GM23338 (cell line): Measurements from ENCODE around the gene RNF150. TPM values are rescaled to one million over a fixed set of nuclear protein-coding genes. Genes with fewer than 3 reads are reported as not detected.

ENCODE experiments used
- ATAC-seq: fragments of 200-7000 bp; cut with Tn5 transposase; 3 replicates; pipeline ENCODE4 v1.9.1; 2020
- DNase-seq: peaks from one replicate; pipeline ENCODE4 v3.0.0-alpha.2; 2015; ENCODE audit warnings: low spot score
- H2AFZ ChIP-seq: fragments of 200-600 bp; sonication (generic); 2 replicates; pipeline ENCODE4 v1.8.0; 2016; ENCODE audit warnings: antibody characterized with exemption, mild to moderate bottlenecking, moderate library complexity
- H3F3A ChIP-seq: fragments of 200-600 bp; sonication (generic); replicated peaks from 2 replicates; pipeline ENCODE4 v1.8.0; 2017; ENCODE audit warnings: antibody characterized with exemption, mixed run types, low read depth
- H3K27ac ChIP-seq: fragments of 200-600 bp; sonication (generic); 2 replicates; pipeline ENCODE4 v1.6.1; 2016; ENCODE audit warnings: low read depth
- H3K27me3 ChIP-seq: fragments of 200-600 bp; sonication (generic); 2 replicates; pipeline ENCODE4 v1.8.0; 2016; ENCODE audit warnings: mild to moderate bottlenecking, mixed run types, moderate library complexity; ENCODE audit not compliant: insufficient read depth
- H3K36me3 ChIP-seq: fragments of 200-600 bp; sonication (generic); 2 replicates; pipeline ENCODE4 v1.8.0; 2016; ENCODE audit warnings: mild to moderate bottlenecking; ENCODE audit not compliant: insufficient read depth
- H3K4me1 ChIP-seq: fragments of 200-600 bp; sonication (generic); 2 replicates; pipeline ENCODE4 v1.8.0; 2016; ENCODE audit warnings: mild to moderate bottlenecking, moderate library complexity; ENCODE audit not compliant: insufficient read depth
- H3K4me2 ChIP-seq: fragments of 200-600 bp; sonication (generic); 2 replicates; pipeline ENCODE4 v1.7.1; 2017; ENCODE audit warnings: mixed run types
- H3K4me3 ChIP-seq: fragments of 200-600 bp; sonication (generic); 2 replicates; pipeline ENCODE4 v1.6.1; 2016; ENCODE audit warnings: mixed run types
- H3K79me2 ChIP-seq: fragments of 200-600 bp; sonication (generic); replicated peaks from 2 replicates; pipeline ENCODE4 v1.8.0; 2017; ENCODE audit warnings: mild to moderate bottlenecking; ENCODE audit not compliant: insufficient read depth
- H3K9me2 ChIP-seq: fragments of 200-600 bp; sonication (generic); 2 replicates; pipeline ENCODE4 v1.8.0; 2017; ENCODE audit not compliant: insufficient read depth
- H4K20me1 ChIP-seq: fragments of 200-600 bp; sonication (generic); replicated peaks from 2 replicates; pipeline ENCODE4 v1.8.0; 2017; ENCODE audit warnings: mild to moderate bottlenecking; ENCODE audit not compliant: insufficient read depth
- H3K27ac Mint-ChIP-seq: 2 replicates; pipeline ENCODE4 v1.8.0; 2020; ENCODE audit warnings: inconsistent platforms, mild to moderate bottlenecking, moderate library complexity, mixed read lengths
- H3K27me3 Mint-ChIP-seq: 3 replicates; pipeline ENCODE4 v1.8.0; 2022; ENCODE audit warnings: low read depth, mild to moderate bottlenecking, moderate library complexity, mixed read lengths, inconsistent platforms; ENCODE audit not compliant: insufficient read depth, poor library complexity
- H3K36me3 Mint-ChIP-seq: 3 replicates; pipeline ENCODE4 v1.8.0; 2021; ENCODE audit warnings: low read depth, mild to moderate bottlenecking, inconsistent platforms, moderate library complexity, mixed read lengths
- H3K4me1 Mint-ChIP-seq: 3 replicates; pipeline ENCODE4 v1.8.0; 2020; ENCODE audit warnings: mild to moderate bottlenecking, inconsistent platforms, mixed read lengths
- H3K4me3 Mint-ChIP-seq: 3 replicates; pipeline ENCODE4 v1.8.0; 2021; ENCODE audit warnings: moderate library complexity, mild to moderate bottlenecking, inconsistent platforms, mixed read lengths
- H3K9me3 Mint-ChIP-seq: 3 replicates; pipeline ENCODE4 v1.8.0; 2020; ENCODE audit warnings: moderate library complexity, mild to moderate bottlenecking, inconsistent platforms, mixed read lengths
- CTCF ChIP-seq, 2 experiments: fragments of 200-600 bp in 1 of 2; sonication (generic) in 1 of 2; conservative IDR thresholded peaks; 2 replicates each; pipeline versions ENCODE4 v1.5.1 to v1.6.1; 2016 to 2017; ENCODE audit warnings: antibody characterized with exemption in 2 of 2, low read depth in 2 of 2, mild to moderate bottlenecking in 2 of 2, moderate library complexity in 1 of 2
- ETS1 ChIP-seq: IDR thresholded peaks from 2 replicates; pipeline ENCODE4 v1.6.1; 2016; ENCODE audit warnings: antibody characterized with exemption
- EZH2 ChIP-seq: fragments of 200-600 bp; sonication (generic); IDR thresholded peaks from one replicate; pipeline ENCODE4 v1.8.0; 2017; ENCODE audit warnings: antibody characterized with exemption, mild to moderate bottlenecking, low read depth; ENCODE audit not compliant: unreplicated experiment
- EZH2phosphoT487 ChIP-seq: fragments of 200-600 bp; sonication (generic); IDR thresholded peaks from one replicate; pipeline ENCODE4 v1.8.1; 2018; ENCODE audit warnings: antibody characterized with exemption; ENCODE audit not compliant: unreplicated experiment
- JUNB ChIP-seq: IDR thresholded peaks from one replicate; pipeline ENCODE4 v1.6.1; 2016; ENCODE audit warnings: antibody characterized with exemption; ENCODE audit not compliant: unreplicated experiment
- NANOG ChIP-seq: IDR thresholded peaks from 2 replicates; pipeline ENCODE4 v1.6.1; 2016; ENCODE audit warnings: antibody characterized with exemption, borderline replicate concordance
- POLR2AphosphoS5 ChIP-seq: IDR thresholded peaks from 2 replicates; pipeline ENCODE4 v1.6.1; 2016; ENCODE audit warnings: antibody characterized with exemption, low read depth
- STAT1 ChIP-seq: IDR thresholded peaks from one replicate; pipeline ENCODE4 v1.6.1; 2016; ENCODE audit warnings: antibody characterized with exemption; ENCODE audit not compliant: unreplicated experiment
- ZNF114 ChIP-seq: fragments of 250-450 bp; sonication (Bioruptor Pico); IDR thresholded peaks from 2 replicates; pipeline ENCODE4 v1.5.0; 2020; ENCODE audit warnings: mild to moderate bottlenecking, moderate library complexity
- ZNF462 ChIP-seq: fragments of 250-450 bp; sonication (Bioruptor Pico); IDR thresholded peaks from 2 replicates; pipeline ENCODE4 v1.5.0; 2020; ENCODE audit warnings: mild to moderate bottlenecking, moderate library complexity
- polyA plus RNA-seq: library from polyadenylated mRNA; unstranded; fragments of >200 nt; fragmentation: Nextera tagmentation; extraction: Ambion mirVana; gene quantifications from 2 replicates; pipeline ENCODE4 v1.2.1, GENCODE V29; 2016
- total RNA-seq: library from RNA; depleted of rRNA; stranded (reverse); fragments of >200 nt; shearing (Covaris generic); gene quantifications from 2 replicates; pipeline ENCODE4 v1.2.3, GENCODE V29; 2014

The RNF150 gene
- total and polyA plus RNA-seq, 2 experiments from 2014 or later: 1.3 to 6.1 TPM

GRCh38 chr4:141078871-141079270 lies 54.4 kb downstream of the RNF150 start:
- no peaks in the 10 kb centered on the region for H3K9me3 Mint-ChIP-seq

More at GRCh38 chr4:141078871-141079270, 54.4 kb downstream of the RNF150 start:
- no peak overlapping the region for H3K4me3 Mint-ChIP-seq
- TF ChIP-seq POLR2AphosphoS5: no peak
- TF ChIP-seq EZH2phosphoT487: no peak
- TF ChIP-seq CTCF (conservative IDR thresholded peaks at IDR 0.05; ENCODE audit: low read depth in 2 of 2): no peak
- TF ChIP-seq NANOG: no peak
- TF ChIP-seq EZH2: no peak
- TF ChIP-seq STAT1: no peak
- TF ChIP-seq ZNF462 (CRISPR knock-in tag): no peak
- TF ChIP-seq ZNF114 (CRISPR knock-in tag): no peak
- TF ChIP-seq JUNB: no peak
- no peak for TF ChIP-seq ETS1
- ATAC-seq: no peak
- Histone ChIP-seq H3K79me2 (no peaks in the 10 kb centered on the region), H3K4me3 (no peak overlapping the region), H3K27ac (no peak overlapping the region), H3F3A (no peaks in the 10 kb centered on the region), H3K4me1 (peaks cover 15% of the 10 kb centered on the region), H3K4me2 (no peak overlapping the region), H2AFZ (no peak overlapping the region), H3K9me2 (0 out of 2 replicates have a peak, but pooled peaks cover 5% of the 10 kb centered on the region), H4K20me1 (no peaks in the 10 kb centered on the region), H3K27me3 (no peaks in the 10 kb centered on the region), H3K36me3 (no peaks in the 10 kb centered on the region)
- peaks cover 7% of the 10 kb centered on the region for H3K4me1 Mint-ChIP-seq
- H3K27ac Mint-ChIP-seq: no peak overlapping the region
- DNase-seq: no peak
- no peaks in the 10 kb centered on the region for H3K36me3 Mint-ChIP-seq
- no peaks in the 10 kb centered on the region for H3K27me3 Mint-ChIP-seq
